ENCODE data around the gene HK1. TPM values are rescaled to one million over a fixed set of nuclear protein-coding genes. Genes with fewer than 3 reads are reported as not detected.

The HK1 gene
- total RNA-seq, 1 experiment from 2014 or later: 219 TPM

- H3K4me3 Mint-ChIP-seq: no peak overlapping the region
- ATAC-seq (no peak), DNase-seq (ENCODE audit: low spot score) (no peak)
- peaks cover 2% of the 10 kb centered on the region; the same call in 1 of the 2 replicates for H3K27me3 Mint-ChIP-seq (ENCODE audit: low read depth)
- no peaks in the 10 kb centered on the region for H3K9me3 Mint-ChIP-seq
- TF ChIP-seq AFF4 (CRISPR knock-in tag; IDR thresholded peaks at IDR 0.05; ENCODE audit: borderline replicate concordance): no peak
- TF ChIP-seq RORB (CRISPR knock-in tag; IDR thresholded peaks at IDR 0.05): no peak
- no peak for TF ChIP-seq ZNF138 (CRISPR knock-in tag; conservative IDR thresholded peaks at IDR 0.05)
- no peak for TF ChIP-seq ZNF671 (CRISPR knock-in tag; IDR thresholded peaks at IDR 0.05)
- no peak for TF ChIP-seq ATF1 (CRISPR knock-in tag; IDR thresholded peaks at IDR 0.05)
- no peak for TF ChIP-seq JAZF1 (CRISPR knock-in tag; IDR thresholded peaks at IDR 0.05)
- no peak for TF ChIP-seq E2F4 (CRISPR knock-in tag; IDR thresholded peaks at IDR 0.05; ENCODE audit: borderline replicate concordance, low read depth)
- POLR2A ChIA-PET: no interaction called here
- no peak overlapping the region for H3K27ac Mint-ChIP-seq
- peaks cover 4% of the 10 kb centered on the region; the same call in 1 of the 2 replicates for H3K4me1 Mint-ChIP-seq
- no peaks in the 10 kb centered on the region for H3K36me3 Mint-ChIP-seq
- CTCF ChIA-PET: interaction anchor here (0.9 to 1.6 kb wide), 2 partner anchors 17 to 18 kb away, joined by 3 to 5 read pairs; no protein-coding TSS in a partner anchor
Observed at GRCh38 chr10:69425041-69425440, 146.7 kb downstream of the HK1 start.

DNA sequence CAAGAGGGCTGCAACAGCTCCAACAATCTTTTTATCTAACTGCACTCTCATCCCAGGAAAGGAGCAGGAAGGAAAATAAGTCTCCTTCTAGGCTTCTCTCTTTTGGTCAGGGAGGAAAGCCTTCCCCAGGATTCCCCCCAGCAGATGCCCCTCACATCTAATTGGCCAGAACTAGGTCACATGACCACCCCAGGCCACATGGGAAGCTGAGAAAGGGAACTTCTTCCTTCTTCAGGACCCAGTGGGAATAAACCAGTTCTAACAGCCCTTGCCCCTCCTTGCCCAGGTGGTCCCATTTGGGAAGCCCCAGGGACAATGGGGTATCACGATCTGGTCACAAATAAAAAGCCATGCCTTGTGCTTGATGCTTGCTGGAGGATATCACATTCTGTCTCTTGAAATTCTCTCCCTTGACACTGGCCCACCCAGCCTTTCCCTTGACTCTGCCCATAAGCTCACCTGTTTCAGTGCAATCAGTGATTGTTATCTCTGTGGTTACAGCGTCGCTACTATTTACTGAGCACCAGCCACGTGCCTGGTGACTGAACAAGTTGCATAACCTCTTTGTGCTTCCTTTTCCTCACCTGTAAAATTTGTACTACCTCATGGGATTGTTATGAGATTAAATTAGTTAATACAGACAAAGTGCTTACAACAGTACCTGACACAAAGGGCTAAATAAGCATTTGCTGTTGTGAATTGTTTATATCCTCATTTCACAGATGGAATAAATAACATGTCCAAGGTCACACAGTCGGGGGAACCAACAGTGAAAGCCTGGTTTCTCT is 147.4 kb downstream of the HK1 start:
- H3K36me3 Mint-ChIP-seq: no peaks in the 10 kb centered on the region
- peaks cover 4% of the 10 kb centered on the region; the same call in 1 of the 2 replicates for H3K4me1 Mint-ChIP-seq
- ChIA-PET POLR2A (no interaction called here), CTCF (interaction anchor here (0.6 to 1.8 kb wide), 4 partner anchors 17 to 1002 kb away, joined by 3 to 5 read pairs (median 4); no protein-coding TSS in a partner anchor)
- ATAC-seq (no peak), DNase-seq (ENCODE audit: low spot score) (no peak)
- no peak overlapping the region for H3K4me3 Mint-ChIP-seq
- H3K27ac Mint-ChIP-seq: no peak overlapping the region
- H3K9me3 Mint-ChIP-seq: no peaks in the 10 kb centered on the region
- H3K27me3 Mint-ChIP-seq (ENCODE audit: low read depth): peaks cover 2% of the 10 kb centered on the region; the same call in 1 of the 2 replicates
- peak; percentile 86 for TF ChIP-seq GABPB1 (CRISPR knock-in tag; IDR thresholded peaks at IDR 0.05)
- TF ChIP-seq E2F4 (CRISPR knock-in tag; IDR thresholded peaks at IDR 0.05; ENCODE audit: borderline replicate concordance, low read depth): no peak
- no peak for TF ChIP-seq NFATC4 (CRISPR knock-in tag; IDR thresholded peaks at IDR 0.05)
- no peak for TF ChIP-seq FOXP4 (CRISPR knock-in tag; IDR thresholded peaks at IDR 0.05)
- peak; percentile 78 for TF ChIP-seq USF2 (CRISPR knock-in tag; IDR thresholded peaks at IDR 0.05)
- TF ChIP-seq ZBTB21 (CRISPR knock-in tag; IDR thresholded peaks at IDR 0.05; ENCODE audit: borderline replicate concordance): no peak
- TF ChIP-seq ZNF423 (CRISPR knock-in tag; IDR thresholded peaks at IDR 0.05): no peak
- no peak for TF ChIP-seq ZMAT4 (CRISPR knock-in tag; IDR thresholded peaks at IDR 0.05)
- no peak for TF ChIP-seq KAT7 (CRISPR knock-in tag; IDR thresholded peaks at IDR 0.05; ENCODE audit: borderline replicate concordance)
- TF ChIP-seq, protein P1, sequence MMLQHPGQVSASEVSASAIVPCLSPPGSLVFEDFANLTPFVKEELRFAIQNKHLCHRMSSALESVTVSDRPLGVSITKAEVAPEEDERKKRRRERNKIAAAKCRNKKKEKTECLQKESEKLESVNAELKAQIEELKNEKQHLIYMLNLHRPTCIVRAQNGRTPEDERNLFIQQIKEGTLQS (CRISPR knock-in tag; conservative IDR thresholded peaks at IDR 0.05): no peak
- TF ChIP-seq NFYB (CRISPR knock-in tag; conservative IDR thresholded peaks at IDR 0.05; ENCODE audit: low read depth): peak; percentile 59
- no peak for TF ChIP-seq ZNF263 (CRISPR knock-in tag; IDR thresholded peaks at IDR 0.05; ENCODE audit: low read depth)
- no peak for TF ChIP-seq ETV6 (CRISPR knock-in tag; IDR thresholded peaks at IDR 0.05)
- no peak for TF ChIP-seq CREB1 (CRISPR knock-in tag; IDR thresholded peaks at IDR 0.05)
- TF ChIP-seq, protein P2, sequence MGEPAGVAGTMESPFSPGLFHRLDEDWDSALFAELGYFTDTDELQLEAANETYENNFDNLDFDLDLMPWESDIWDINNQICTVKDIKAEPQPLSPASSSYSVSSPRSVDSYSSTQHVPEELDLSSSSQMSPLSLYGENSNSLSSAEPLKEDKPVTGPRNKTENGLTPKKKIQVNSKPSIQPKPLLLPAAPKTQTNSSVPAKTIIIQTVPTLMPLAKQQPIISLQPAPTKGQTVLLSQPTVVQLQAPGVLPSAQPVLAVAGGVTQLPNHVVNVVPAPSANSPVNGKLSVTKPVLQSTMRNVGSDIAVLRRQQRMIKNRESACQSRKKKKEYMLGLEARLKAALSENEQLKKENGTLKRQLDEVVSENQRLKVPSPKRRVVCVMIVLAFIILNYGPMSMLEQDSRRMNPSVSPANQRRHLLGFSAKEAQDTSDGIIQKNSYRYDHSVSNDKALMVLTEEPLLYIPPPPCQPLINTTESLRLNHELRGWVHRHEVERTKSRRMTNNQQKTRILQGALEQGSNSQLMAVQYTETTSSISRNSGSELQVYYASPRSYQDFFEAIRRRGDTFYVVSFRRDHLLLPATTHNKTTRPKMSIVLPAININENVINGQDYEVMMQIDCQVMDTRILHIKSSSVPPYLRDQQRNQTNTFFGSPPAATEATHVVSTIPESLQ (CRISPR knock-in tag; IDR thresholded peaks at IDR 0.05): no peak
- TF ChIP-seq ZNF671 (CRISPR knock-in tag; IDR thresholded peaks at IDR 0.05): no peak
